HT-29 (cell line): ENCODE results near the gene PKD2. TPM values are rescaled to one million over a fixed set of nuclear protein-coding genes. Genes with fewer than 3 reads are reported as not detected.
"Not testable (repeated sequence)": the region's sequence is repeated elsewhere in the genome, so short reads cannot be mapped to it uniquely, and the experiment has no call there.

ENCODE experiments used
- DNase-seq: peaks from one replicate; pipeline ENCODE4 v3.0.0-alpha.2; 2015; ENCODE audit warnings: low spot score
- total RNA-seq: library from RNA; depleted of rRNA; stranded (reverse); fragments of >200 nt; shearing (Covaris generic); gene quantifications from 2 replicates; pipeline ENCODE4 v1.2.3, GENCODE V29; 2014

Gene PKD2
- total RNA-seq, 1 experiment from 2014 or later, result 7.8 TPM

- DNase-seq, result not testable (repeated sequence)
These were observed 18.6 kb downstream of the PKD2 start for GRCh38 chr4:88025868-88026661.

- DNase-seq, result no peak
These were observed 20.5 kb downstream of the PKD2 start for GRCh38 chr4:88027611-88028608.

- DNase-seq, result no peak
These were observed 21.5 kb downstream of the PKD2 start for GRCh38 chr4:88028946-88029345.

- no peak for DNase-seq
These were observed 22.1 kb downstream of the PKD2 start for GRCh38 chr4:88029556-88029955.

- DNase-seq, result no peak
These were observed 23.3 kb downstream of the PKD2 start for GRCh38 chr4:88030565-88031310.

- peak; percentile 85 for DNase-seq
These were observed 25.9 kb downstream of the PKD2 start for GRCh38 chr4:88033309-88033708.

- no peak for DNase-seq
These were observed 27.9 kb downstream of the PKD2 start for GRCh38 chr4:88035292-88035691.

GRCh38 chr4:88037447-88037846 is 30.0 kb downstream of the PKD2 start:
- DNase-seq, result no peak

- no peak for DNase-seq
These were observed 30.5 kb downstream of the PKD2 start for GRCh38 chr4:88037936-88038335.

GRCh38 chr4:88040707-88041106 is 33.3 kb downstream of the PKD2 start:
- no peak for DNase-seq

GRCh38 chr4:88041626-88042025 is 34.2 kb downstream of the PKD2 start:
- no peak for DNase-seq

- no peak for DNase-seq
These were observed 35.6 kb downstream of the PKD2 start for GRCh38 chr4:88043001-88043400.

- DNase-seq, result no peak
These were observed 36.3 kb downstream of the PKD2 start for GRCh38 chr4:88043586-88044340.

- no peak for DNase-seq
These were observed 37.6 kb downstream of the PKD2 start for GRCh38 chr4:88045021-88045420.

- no peak for DNase-seq
These were observed 46.8 kb downstream of the PKD2 start for GRCh38 chr4:88054229-88054628.

- peak; percentile 73 for DNase-seq
These were observed 47.5 kb downstream of the PKD2 start for GRCh38 chr4:88054901-88055300.

GRCh38 chr4:88058295-88058694 is 50.9 kb downstream of the PKD2 start:
- DNase-seq, result no peak

GRCh38 chr4:88059766-88060165 is 52.3 kb downstream of the PKD2 start:
- DNase-seq, result no peak

- DNase-seq, result no peak
These were observed 53.0 kb downstream of the PKD2 start for GRCh38 chr4:88060431-88060830.

GRCh38 chr4:88062311-88062710 is 54.9 kb downstream of the PKD2 start:
- DNase-seq, result no peak

- no peak for DNase-seq
These were observed 55.4 kb downstream of the PKD2 start for GRCh38 chr4:88062843-88063242.
